K562 (cell line): Measurements from ENCODE around the gene PARD6B. TPM values are rescaled to one million over a fixed set of nuclear protein-coding genes. Genes with fewer than 3 reads are reported as not detected.

Experiments
- DDX20 ChIP-seq: fragments of 450-650 bp; IDR thresholded peaks from 2 replicates; pipeline ENCODE4 v1.6.1; 2016; ENCODE audit warnings: missing genetic modification characterization, low read depth, mild to moderate bottlenecking, missing compliant biosample characterization, moderate library complexity
- ESRRA ChIP-seq: fragments of 450-650 bp; IDR thresholded peaks from 2 replicates; pipeline ENCODE4 v1.6.1; 2014; ENCODE audit warnings: low read depth, mild to moderate bottlenecking, moderate library complexity, borderline replicate concordance
- HDAC2 ChIP-seq: fragments of 450-650 bp; IDR thresholded peaks from 2 replicates; pipeline ENCODE4 v1.6.1; 2016; ENCODE audit warnings: mild to moderate bottlenecking
- HIVEP1 ChIP-seq: fragments of 250-450 bp; sonication (Bioruptor Pico); IDR thresholded peaks from 2 replicates; pipeline ENCODE4 v1.4.0; 2020; ENCODE audit warnings: mild to moderate bottlenecking
- HLTF ChIP-seq: fragments of 450-650 bp; IDR thresholded peaks from 2 replicates; pipeline ENCODE4 v1.6.1; 2016
- KDM1A ChIP-seq, 2 experiments: fragments of 450-650 bp; IDR thresholded peaks; 2 replicates each; pipeline ENCODE4 v1.6.1; 2016; ENCODE audit warnings: mild to moderate bottlenecking in 2 of 2
- NCOA1 ChIP-seq: fragments of 450-650 bp; IDR thresholded peaks from 2 replicates; pipeline ENCODE4 v1.6.1; 2016; ENCODE audit warnings: low read depth
- PHTF2 ChIP-seq: fragments of 250-450 bp; sonication (Bioruptor Pico); IDR thresholded peaks from 2 replicates; pipeline ENCODE4 v1.5.0; 2021; ENCODE audit warnings: mild to moderate bottlenecking
- PTTG1 ChIP-seq: fragments of 450-650 bp; IDR thresholded peaks from 2 replicates; pipeline ENCODE4 v1.6.1; 2016; ENCODE audit warnings: low read depth, mild to moderate bottlenecking, missing genetic modification characterization, missing compliant biosample characterization
- SLC30A9 ChIP-seq: fragments of 250-450 bp; sonication (Bioruptor Pico); IDR thresholded peaks from 2 replicates; pipeline ENCODE4 v1.8.0; 2022; ENCODE audit warnings: mild to moderate bottlenecking, moderate library complexity
- U2AF2 ChIP-seq: fragments of 200-400 bp; formaldehyde crosslinking; optimal IDR thresholded peaks from 2 replicates; pipeline ENCODE3; 2017; ENCODE audit warnings: low read depth, mild to moderate bottlenecking, low read length
- ZNF274 ChIP-seq: IDR thresholded peaks from 2 replicates; pipeline ENCODE4 v1.6.1; 2011; ENCODE audit warnings: low read depth, mild to moderate bottlenecking, low read length, moderate library complexity, borderline replicate concordance
- ZNF444 ChIP-seq: fragments of 250-450 bp; sonication (Bioruptor Pico); IDR thresholded peaks from 2 replicates; pipeline ENCODE4 v1.4.0; 2020; ENCODE audit warnings: mild to moderate bottlenecking, moderate library complexity
- ZNF76 ChIP-seq: fragments of 250-450 bp; sonication (Bioruptor Pico); IDR thresholded peaks from 2 replicates; pipeline ENCODE4 v1.4.0; 2020; ENCODE audit warnings: mild to moderate bottlenecking, moderate library complexity, borderline replicate concordance
- polyA plus RNA-seq, 8 experiments: library from polyadenylated mRNA; depleted of rRNA in 4 of 8; stranded (reverse) in 5 of 8; unstranded in 3 of 8; fragments of >200 nt; fragmentation: Nextera tagmentation in 2 of 8; fragmentation: Illumina TruSeq in 1 of 8; extraction: Ambion mirVana in 2 of 8; extraction: Trizol in 1 of 8; gene quantifications; 2 replicates each; pipeline versions ENCODE4 v1.2.1 to v1.2.3, GENCODE V29; 2011 to 2014; ENCODE audit warnings: inconsistent platforms in 1 of 8, missing spikeins in 1 of 8
- total RNA-seq, 7 experiments: library from RNA; depleted of rRNA in 6 of 7; stranded (reverse); fragments of >200 nt in 6 of 7; fragmentation: Illumina TruSeq in 2 of 7; extraction: Trizol in 2 of 7; gene quantifications; 2 replicates each; pipeline versions ENCODE4 v1.2.1 to v1.2.3, GENCODE V29; 2011 to 2021; ENCODE audit warnings: low replicate concordance in 1 of 7
- TF ChIP-seq, protein P1 (sequence below): fragments of 250-450 bp; sonication (Bioruptor Pico); IDR thresholded peaks from 2 replicates; pipeline ENCODE4 v1.5.0; 2020; ENCODE audit warnings: mild to moderate bottlenecking, borderline replicate concordance
- TF ChIP-seq, protein P2 (sequence below): fragments of 450-650 bp; formaldehyde crosslinking; IDR thresholded peaks from 2 replicates; pipeline ENCODE4 v1.4.0; 2020; ENCODE audit warnings: mild to moderate bottlenecking, moderate library complexity
- TF ChIP-seq, protein P3 (sequence below): sonication (generic); formaldehyde crosslinking; IDR thresholded peaks from 2 replicates; pipeline ENCODE4 v1.9.0; 2022; ENCODE audit warnings: mild to moderate bottlenecking, missing genetic modification reagents
- TF ChIP-seq, protein P4 (sequence below), 2 experiments: fragments of 450-650 bp in 1 of 2; sonication (generic) in 1 of 2; formaldehyde crosslinking; conservative IDR thresholded peaks; 2 replicates each; pipeline versions ENCODE4 v1.4.0 to v1.8.1; 2020 to 2022; ENCODE audit warnings: mild to moderate bottlenecking in 1 of 2, missing genetic modification reagents in 1 of 2
- TF ChIP-seq, protein P5 (sequence below): sonication (generic); formaldehyde crosslinking; IDR thresholded peaks from 2 replicates; pipeline ENCODE4 v1.8.0; 2022; ENCODE audit warnings: missing genetic modification reagents, mild to moderate bottlenecking, borderline replicate concordance

The PARD6B gene
- total and polyA plus RNA-seq, 9 of the 15 experiments (the other 6 are each of a cell fraction or from before 2014, with no cell fraction given): 1.7 to 12.3 (median 5.5) TPM

GRCh38 chr20:50690650-50691572, 40.5 kb upstream of the PARD6B start, which contains the start of gene RIPOR3 (continued):
- TF ChIP-seq, protein P1, sequence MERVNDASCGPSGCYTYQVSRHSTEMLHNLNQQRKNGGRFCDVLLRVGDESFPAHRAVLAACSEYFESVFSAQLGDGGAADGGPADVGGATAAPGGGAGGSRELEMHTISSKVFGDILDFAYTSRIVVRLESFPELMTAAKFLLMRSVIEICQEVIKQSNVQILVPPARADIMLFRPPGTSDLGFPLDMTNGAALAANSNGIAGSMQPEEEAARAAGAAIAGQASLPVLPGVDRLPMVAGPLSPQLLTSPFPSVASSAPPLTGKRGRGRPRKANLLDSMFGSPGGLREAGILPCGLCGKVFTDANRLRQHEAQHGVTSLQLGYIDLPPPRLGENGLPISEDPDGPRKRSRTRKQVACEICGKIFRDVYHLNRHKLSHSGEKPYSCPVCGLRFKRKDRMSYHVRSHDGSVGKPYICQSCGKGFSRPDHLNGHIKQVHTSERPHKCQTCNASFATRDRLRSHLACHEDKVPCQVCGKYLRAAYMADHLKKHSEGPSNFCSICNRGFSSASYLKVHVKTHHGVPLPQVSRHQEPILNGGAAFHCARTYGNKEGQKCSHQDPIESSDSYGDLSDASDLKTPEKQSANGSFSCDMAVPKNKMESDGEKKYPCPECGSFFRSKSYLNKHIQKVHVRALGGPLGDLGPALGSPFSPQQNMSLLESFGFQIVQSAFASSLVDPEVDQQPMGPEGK: no peak
- TF ChIP-seq, protein P2, sequence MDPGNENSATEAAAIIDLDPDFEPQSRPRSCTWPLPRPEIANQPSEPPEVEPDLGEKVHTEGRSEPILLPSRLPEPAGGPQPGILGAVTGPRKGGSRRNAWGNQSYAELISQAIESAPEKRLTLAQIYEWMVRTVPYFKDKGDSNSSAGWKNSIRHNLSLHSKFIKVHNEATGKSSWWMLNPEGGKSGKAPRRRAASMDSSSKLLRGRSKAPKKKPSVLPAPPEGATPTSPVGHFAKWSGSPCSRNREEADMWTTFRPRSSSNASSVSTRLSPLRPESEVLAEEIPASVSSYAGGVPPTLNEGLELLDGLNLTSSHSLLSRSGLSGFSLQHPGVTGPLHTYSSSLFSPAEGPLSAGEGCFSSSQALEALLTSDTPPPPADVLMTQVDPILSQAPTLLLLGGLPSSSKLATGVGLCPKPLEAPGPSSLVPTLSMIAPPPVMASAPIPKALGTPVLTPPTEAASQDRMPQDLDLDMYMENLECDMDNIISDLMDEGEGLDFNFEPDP (CRISPR knock-in tag): no peak
- TF ChIP-seq ZNF76 (CRISPR knock-in tag) (no peak), HLTF (no peak; the same call in 1 of the 2 replicates), DDX20 (tag) (no peak), KDM1A (IDR thresholded peaks at IDR 0.05) (peak; percentile 95 to 97), PTTG1 (tag) (no peak), NCOA1 (peak; percentile 92; the same call in 1 of the 2 replicates), HIVEP1 (peak; percentile 32; the same call in 1 of the 2 replicates), PHTF2 (no peak), ZNF444 (no peak), ESRRA (no peak; the same call in 1 of the 2 replicates), HDAC2 (peak; percentile 83; the same call in 1 of the 2 replicates), U2AF2 (no peak), ZNF274 (peak; percentile 84), SLC30A9 (no peak)
- TF ChIP-seq, protein P3, sequence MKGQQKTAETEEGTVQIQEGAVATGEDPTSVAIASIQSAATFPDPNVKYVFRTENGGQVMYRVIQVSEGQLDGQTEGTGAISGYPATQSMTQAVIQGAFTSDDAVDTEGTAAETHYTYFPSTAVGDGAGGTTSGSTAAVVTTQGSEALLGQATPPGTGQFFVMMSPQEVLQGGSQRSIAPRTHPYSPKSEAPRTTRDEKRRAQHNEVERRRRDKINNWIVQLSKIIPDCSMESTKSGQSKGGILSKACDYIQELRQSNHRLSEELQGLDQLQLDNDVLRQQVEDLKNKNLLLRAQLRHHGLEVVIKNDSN (CRISPR knock-in tag): no peak
- TF ChIP-seq, protein P4, sequence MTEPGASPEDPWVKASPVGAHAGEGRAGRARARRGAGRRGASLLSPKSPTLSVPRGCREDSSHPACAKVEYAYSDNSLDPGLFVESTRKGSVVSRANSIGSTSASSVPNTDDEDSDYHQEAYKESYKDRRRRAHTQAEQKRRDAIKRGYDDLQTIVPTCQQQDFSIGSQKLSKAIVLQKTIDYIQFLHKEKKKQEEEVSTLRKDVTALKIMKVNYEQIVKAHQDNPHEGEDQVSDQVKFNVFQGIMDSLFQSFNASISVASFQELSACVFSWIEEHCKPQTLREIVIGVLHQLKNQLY (CRISPR knock-in tag; conservative IDR thresholded peaks at IDR 0.05): no peak
- TF ChIP-seq, protein P5, sequence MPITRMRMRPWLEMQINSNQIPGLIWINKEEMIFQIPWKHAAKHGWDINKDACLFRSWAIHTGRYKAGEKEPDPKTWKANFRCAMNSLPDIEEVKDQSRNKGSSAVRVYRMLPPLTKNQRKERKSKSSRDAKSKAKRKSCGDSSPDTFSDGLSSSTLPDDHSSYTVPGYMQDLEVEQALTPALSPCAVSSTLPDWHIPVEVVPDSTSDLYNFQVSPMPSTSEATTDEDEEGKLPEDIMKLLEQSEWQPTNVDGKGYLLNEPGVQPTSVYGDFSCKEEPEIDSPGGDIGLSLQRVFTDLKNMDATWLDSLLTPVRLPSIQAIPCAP (CRISPR knock-in tag): no peak
